Astrocyte (in vitro differentiated cells and primary cell): ENCODE measurements around the gene POLDIP3.
"Not testable (repeated sequence)": the region's sequence is repeated elsewhere in the genome, so short reads cannot be mapped to it uniquely, and the experiment has no call there.

Experiments used
- CTCF ChIP-seq: IDR thresholded peaks from 2 replicates; pipeline ENCODE4 v1.5.1; 2011; ENCODE audit warnings: low read depth, mild to moderate bottlenecking, inconsistent platforms, low read length, moderate library complexity; ENCODE audit not compliant: insufficient read depth
- EZH2 ChIP-seq: IDR thresholded peaks from 2 replicates; pipeline ENCODE4 v1.6.1; 2012; ENCODE audit warnings: mild to moderate bottlenecking, low read length, inconsistent platforms; ENCODE audit not compliant: insufficient read depth

- not testable (repeated sequence) for TF ChIP-seq CTCF, EZH2
Observed at GRCh38 chr22:42615860-42616175, 1.1 kb upstream of the POLDIP3 start.
